Activated CD4-positive, alpha-beta T cell treated with anti-CD3 and anti-CD28 coated beads, Interleukin-2, amount 50 U/mL, for 24 hours (primary cell): Measurements from ENCODE around the gene HAGH.
A peak's percentile ranks its signal among the peaks of the same experiment; 100 is the strongest.

Source experiments
- DNase-seq, 2 donors: peaks; one replicate each; pipeline ENCODE4 v3.0.0-alpha.2; 2020; ENCODE audit warnings: low read depth in 1 of 2, low spot score in 1 of 2

Gene HAGH

GRCh38 chr16:1787322-1788094 lies 39.1 kb downstream of the HAGH start:
- DNase-seq, result no peak

- DNase-seq, result no peak
Observed at GRCh38 chr16:1787056-1787321, 39.6 kb downstream of the HAGH start.

DNA sequence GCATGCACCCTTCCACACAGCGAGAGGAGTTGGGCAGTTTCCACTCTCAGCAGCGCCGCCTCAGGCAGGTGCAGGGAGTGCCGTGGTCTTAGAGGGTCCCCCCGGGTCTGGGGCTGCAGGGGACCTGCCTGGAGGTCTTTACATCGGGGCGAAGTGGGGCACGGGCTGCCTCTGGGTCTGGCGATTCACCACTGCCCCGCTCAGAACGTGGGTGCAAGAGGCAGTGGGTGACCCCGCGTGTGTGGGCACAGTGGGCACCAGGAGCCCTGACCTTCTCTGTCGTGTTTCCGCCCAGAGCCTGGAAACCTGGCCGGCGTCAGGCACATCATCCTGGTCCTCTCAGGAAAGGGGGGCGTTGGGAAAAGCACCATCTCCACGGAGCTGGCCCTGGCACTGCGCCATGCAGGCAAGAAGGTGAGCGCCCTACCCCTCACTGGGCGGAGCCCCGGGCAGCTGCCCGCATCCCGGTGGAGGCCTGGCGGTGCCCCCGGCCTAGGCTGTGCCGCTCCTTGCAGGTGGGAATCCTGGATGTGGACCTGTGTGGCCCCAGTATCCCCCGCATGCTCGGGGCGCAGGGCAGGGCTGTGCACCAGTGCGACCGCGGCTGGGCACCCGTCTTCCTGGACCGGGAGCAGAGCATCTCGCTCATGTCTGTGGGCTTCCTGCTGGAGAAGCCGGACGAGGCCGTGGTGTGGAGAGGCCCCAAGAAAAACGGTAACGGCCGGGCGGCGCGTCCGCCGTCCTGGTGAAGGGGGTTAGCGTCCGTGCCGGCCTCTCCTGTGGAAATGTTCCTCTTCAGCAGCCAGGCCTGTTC lies 40.2 kb downstream of the HAGH start:
- DNase-seq, result no peak

- DNase-seq, result no peak
Observed at GRCh38 chr16:1785846-1786170, 40.8 kb downstream of the HAGH start.

- DNase-seq, result no peak
Observed at GRCh38 chr16:1784977-1785845, 41.4 kb downstream of the HAGH start.

DNA sequence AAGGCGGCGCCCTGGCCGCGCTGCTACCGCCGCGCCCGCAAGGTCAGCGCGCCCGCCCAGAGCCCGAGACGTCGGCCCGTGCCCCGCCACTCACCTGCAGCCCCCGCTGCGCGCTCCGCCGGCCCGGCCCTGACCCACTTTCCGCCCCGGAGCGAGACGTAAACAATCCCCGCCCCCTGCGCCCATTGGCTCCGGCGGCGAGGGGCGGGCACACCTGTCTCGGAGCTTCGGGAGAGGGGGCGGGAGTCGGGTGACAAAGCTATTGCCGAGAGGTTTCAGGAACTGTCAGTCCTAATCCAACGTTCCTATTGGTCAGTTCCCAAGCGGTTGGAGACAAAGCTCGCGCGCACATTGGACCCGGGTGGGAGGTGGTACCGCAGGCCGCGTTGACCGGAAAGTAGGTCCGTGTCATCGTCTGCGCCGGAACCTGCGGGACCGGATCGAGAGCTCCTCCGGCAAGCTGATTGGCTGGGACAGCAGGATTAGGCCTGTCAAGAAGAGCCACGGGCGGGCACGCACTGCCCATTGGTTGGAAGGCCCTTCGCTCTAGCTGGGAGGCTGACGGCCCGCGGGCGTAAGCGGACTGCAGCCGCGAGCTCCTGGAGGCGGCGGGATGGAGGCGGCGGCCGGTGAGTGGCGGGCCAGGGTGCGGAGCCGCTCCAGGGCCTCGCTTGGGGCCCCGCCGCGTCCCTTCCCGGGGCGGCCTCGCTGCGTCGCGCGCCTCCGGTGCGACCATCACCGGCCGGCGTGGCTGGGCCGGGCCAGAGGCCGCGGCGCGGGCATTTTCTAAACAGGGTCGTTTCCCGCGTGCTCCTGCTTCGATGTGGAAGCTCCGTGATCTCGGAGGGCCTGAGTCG lies 44.0 kb downstream of the HAGH start, which contains the start of the genes NUBP2 and SPSB3:
Gene NUBP2 (plus strand): TSS at position 553 of the 857 bp plus-strand sequence. CDS start 61 bp downstream, at position 614.
Gene SPSB3 (minus strand): TSS at position 164 of the 857 bp plus-strand sequence. CDS start 1,088 bp downstream, outside the sequence.
- DNase-seq, result peak; percentile 92 to 99

DNA sequence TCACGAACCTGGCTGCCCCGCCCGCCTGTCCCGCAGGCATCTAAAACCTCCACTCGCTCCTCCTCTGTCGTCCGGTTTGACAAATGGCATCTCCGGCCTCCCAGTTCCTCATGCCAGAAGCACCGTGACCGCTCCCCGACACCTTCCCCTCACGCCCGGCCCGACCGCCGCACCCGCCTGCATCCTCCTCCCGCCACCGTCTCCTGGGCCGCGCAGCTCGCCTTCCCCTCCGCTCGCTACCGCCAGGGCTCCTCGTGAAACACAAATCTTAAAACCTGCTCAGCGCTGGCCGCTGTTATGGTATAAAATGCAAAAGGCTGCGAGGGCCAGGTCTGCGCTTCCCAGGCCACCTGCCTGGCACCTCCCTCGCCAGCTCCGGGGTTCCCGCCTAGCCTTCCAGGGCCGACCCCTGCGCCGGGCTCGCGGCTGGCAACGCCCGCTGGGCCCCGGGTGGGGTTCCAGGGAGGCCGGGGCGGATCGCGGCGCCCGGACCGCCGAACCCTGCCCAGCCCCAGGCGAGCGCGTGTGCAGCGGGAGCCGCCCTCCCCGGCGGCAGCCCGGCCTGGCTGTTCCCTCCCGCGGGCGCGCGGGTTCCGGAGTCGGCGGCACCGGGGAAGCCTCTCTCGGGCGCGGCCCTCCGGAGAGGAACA lies 44.7 kb downstream of the HAGH start:
- no peak for DNase-seq

DNA sequence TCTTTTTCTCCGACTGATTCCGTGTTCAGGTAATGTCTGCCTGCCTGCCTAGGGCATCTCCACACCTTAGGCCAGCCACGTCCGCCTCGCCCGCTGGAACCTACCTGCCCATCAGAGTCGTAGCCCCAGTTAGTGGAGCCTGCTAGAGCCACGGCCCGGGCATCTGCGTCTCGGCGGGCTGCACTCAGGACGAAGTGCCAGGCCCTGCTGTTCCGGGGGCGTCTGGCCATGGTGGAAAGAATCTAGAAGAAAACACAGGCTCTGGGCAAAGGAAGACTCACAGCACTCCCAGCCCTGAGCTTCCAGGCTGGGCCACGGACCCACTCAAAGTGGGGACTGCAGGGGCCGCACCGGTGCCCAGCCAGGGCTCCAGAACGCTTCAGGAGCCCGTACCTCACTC lies 45.4 kb downstream of the HAGH start:
- no peak for DNase-seq

DNA sequence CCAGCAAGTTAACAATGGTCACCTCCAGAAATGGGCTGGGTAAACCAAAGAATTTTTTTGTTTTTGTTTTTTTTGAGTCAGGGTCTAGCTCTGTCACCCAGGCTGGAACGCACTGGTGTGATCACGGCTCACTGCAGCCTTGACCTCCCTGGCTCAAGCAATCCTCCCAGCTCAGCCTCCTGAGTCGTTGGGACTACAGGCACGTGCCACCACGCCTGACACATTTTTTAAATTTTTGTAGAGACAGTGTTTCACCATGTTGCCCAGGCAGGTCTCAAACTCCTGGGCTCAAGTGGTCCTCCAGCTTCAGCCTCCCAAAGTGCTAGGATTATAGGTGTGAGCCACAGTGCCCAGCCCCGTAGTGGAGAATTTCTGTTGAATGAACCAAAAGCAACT lies 46.0 kb downstream of the HAGH start:
- DNase-seq, result no peak

DNA sequence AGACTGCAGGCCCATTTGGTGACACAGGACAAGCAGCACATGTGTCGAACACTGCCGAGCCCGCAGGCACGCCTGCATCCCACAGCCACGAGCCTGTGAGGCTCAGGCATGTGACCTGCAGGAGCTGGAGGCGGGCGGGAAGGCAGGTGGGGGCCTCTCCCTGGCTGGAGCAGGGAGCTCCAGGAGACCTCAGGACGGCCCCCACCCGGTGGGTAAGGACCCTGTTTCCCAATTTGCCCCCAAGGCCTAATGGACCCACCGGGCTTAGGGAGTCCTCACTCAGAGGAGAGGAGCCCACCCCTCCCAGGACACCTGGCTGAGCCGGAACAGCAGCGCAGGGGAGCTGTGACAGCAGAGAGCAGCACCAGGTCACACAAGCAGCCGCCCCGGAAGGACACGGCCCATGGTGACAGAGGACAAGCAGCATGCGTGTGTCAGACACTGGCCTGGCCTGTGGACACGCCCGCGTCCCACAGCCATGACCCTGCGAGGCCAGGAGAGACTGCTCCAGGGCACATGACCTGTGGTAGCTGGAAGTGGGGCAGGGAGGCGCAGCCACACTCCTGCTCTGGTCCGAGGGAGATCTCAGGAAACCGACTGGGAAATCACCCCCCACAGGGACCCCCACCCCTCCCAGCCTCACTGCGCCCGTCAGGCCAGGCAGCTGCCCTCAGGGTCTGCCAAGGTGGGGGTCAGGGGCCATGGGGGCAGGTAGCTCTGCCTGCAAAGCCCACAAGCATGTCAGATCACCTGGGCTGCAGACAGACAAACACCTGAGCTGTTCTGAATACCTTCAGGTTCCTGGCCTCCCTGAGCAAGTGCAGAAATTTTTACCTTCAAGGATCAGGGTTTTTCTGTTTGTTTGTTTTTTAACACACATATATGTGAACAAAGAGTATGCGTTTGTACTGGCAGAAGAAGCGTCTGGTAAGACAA lies 46.6 kb downstream of the HAGH start:
- no peak for DNase-seq

DNA sequence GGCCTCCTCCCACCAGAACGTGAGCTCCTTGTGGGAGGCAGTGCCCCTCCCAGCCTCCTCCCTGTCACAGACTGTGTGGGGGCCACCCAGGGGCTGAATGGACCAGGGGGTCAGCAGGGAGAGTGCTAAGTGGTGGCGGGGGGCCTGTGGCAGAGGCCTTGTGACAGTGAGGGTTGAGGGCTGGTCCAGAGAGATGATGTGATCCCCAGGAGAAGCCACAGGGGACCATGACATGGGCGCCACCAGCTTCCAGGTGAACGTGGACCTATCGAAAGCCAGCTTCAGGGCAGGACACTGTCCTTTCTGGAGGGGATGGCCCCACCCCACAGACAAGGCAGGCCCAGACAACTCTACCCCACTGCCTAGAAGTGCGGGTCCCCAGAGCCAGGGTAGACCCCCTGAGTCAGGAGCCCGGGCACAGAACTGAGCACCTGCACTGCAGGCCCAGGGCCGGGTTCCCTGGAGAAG lies 47.4 kb downstream of the HAGH start:
- DNase-seq, result no peak

- no peak for DNase-seq
Observed at GRCh38 chr16:1778200-1779179, 48.1 kb downstream of the HAGH start.

- DNase-seq, result no peak
Observed at GRCh38 chr16:1777375-1778199, 49.0 kb downstream of the HAGH start.

GRCh38 chr16:1776991-1777374 lies 49.6 kb downstream of the HAGH start:
- no peak for DNase-seq

DNA sequence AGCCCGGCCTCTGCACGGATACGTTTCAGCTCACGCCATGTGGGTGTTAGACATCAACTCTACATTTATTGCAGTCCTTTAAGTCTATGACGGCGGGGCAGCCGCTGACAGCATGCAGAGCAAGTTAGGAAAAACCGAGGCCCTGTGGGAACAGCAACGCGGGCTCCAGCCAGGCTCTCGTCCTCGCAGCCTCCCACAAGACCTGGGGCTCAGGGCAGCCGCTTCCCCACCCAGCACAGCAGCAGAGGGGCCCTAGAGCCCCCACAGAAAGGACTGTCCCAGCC lies 50.0 kb downstream of the HAGH start:
- DNase-seq, result no peak

DNA sequence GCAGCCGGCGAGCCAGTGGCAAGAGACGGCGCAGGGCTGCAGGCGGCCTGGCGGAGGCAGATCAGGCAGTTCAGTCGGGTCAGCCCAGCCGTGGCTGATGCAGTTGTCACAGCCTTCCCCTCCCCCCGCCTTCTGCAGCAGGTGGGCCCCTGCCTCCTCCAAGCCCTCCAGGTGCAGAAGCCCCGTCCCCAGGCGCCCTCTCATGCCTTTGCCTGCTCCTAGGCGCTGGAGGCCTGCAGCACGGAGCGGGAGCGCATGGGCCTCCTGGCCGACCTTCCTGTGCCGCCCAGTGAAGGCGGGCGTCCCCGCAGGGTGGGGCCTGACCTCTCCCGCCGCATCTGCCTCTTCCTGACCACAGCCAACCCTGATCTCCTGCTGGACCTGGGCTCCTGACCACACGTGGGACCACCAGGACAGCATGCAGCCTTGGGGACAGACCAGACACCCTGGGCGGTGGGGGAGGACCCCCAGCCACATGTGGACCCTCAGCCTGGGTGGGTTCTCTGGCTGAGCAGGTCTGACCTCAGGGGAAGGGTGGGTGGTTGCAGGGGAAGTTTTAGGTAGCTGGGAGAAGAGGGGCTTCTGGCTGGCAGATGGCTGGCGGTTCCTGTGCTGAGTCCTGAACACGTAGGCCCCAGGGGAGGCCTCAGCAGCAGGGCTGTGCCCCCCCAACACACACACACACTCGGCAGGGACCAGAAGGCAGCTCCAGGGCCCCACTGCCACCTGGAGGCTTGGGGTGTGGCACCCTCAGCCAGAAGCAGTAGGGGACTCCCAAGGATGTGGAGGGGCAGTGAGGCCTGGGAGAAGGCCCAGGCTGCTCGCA lies 50.6 kb downstream of the HAGH start:
- DNase-seq, result no peak
